ENCODE results near the gene MAGI2. TPM values are rescaled to one million over a fixed set of nuclear protein-coding genes. Genes with fewer than 3 reads are reported as not detected.
A peak's percentile ranks its signal among the peaks of the same experiment; 100 is the strongest.

Gene MAGI2
- total RNA-seq, 6 experiments from 2014 or later = 7.1 to 9.8 (median 8.5) TPM

DNA sequence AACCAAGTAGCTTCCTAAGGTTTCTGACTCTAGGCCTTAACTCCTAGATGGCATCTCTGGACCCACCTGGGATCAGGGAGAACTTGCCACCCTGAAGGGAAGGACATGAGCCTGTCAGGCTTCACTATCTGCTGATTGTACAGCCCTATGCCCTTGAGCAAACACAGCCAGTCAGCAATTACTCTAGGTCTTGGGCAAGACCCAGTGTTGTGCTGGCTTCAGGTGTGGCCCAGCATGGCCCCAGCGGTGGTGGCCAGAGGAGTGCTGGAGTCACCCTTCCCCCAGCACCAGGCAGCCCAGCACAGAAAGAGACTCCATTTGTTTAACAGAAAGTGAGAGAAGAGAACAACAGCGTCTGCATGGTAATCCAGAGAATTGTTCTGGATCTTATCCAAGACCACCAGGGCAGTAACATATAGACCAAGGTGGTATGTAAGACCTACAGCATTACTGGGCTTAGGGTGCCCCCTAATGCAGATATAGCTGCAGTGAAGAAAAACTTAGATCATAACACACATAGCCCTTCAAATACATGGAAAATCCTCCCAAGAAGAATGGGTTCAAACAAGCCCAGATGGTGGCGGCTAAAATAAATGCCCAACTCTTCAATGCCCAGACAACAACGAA lies 207.7 kb downstream of the MAGI2 start:
- H3K27ac Mint-ChIP-seq = no peak overlapping the region
- no peaks in the 10 kb centered on the region; the same call in none of the 2 replicates for H3K27me3 Mint-ChIP-seq (ENCODE audit: insufficient read depth)
- peaks cover 13% of the 10 kb centered on the region for H3K4me1 Mint-ChIP-seq (ENCODE audit: low read depth)
- no peak for DNase-seq
- peaks cover 21% of the 10 kb centered on the region for H3K36me3 Mint-ChIP-seq (ENCODE audit: low read depth)
- H3K4me3 Mint-ChIP-seq = no peak overlapping the region
- peaks cover 5% of the 10 kb centered on the region for H3K9me3 Mint-ChIP-seq
- TF ChIP-seq, protein P1, sequence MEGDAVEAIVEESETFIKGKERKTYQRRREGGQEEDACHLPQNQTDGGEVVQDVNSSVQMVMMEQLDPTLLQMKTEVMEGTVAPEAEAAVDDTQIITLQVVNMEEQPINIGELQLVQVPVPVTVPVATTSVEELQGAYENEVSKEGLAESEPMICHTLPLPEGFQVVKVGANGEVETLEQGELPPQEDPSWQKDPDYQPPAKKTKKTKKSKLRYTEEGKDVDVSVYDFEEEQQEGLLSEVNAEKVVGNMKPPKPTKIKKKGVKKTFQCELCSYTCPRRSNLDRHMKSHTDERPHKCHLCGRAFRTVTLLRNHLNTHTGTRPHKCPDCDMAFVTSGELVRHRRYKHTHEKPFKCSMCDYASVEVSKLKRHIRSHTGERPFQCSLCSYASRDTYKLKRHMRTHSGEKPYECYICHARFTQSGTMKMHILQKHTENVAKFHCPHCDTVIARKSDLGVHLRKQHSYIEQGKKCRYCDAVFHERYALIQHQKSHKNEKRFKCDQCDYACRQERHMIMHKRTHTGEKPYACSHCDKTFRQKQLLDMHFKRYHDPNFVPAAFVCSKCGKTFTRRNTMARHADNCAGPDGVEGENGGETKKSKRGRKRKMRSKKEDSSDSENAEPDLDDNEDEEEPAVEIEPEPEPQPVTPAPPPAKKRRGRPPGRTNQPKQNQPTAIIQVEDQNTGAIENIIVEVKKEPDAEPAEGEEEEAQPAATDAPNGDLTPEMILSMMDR (IDR thresholded peaks at IDR 0.05) = no peak; the same call in 1 of the 2 replicates

DNA sequence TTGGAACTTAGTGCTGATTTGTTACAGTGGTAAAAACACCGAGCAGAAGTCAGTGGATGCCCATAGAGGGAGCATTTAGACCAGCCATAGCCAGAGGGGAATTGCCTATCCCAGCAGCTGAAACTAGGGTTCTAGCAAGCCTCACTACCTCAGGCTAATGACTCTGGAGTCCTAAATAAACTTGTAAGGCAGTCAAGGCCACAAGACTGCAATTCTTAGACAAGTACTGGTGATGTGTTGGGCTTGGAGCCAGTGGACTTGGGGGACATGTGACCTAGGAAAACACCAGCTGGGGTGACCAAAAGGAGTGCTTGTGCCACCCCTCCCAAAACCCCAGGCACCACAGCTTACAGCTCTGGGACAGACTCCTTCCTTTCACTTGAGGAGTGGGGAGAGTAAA lies 209.0 kb downstream of the MAGI2 start:
- Mint-ChIP-seq H3K9me3 (peaks cover 5% of the 10 kb centered on the region), H3K4me3 (no peak overlapping the region), H3K4me1 (ENCODE audit: low read depth) (peaks cover 26% of the 10 kb centered on the region), H3K27me3 (ENCODE audit: insufficient read depth) (no peaks in the 10 kb centered on the region; the same call in none of the 2 replicates), H3K36me3 (ENCODE audit: low read depth) (peaks cover 21% of the 10 kb centered on the region), H3K27ac (no peak overlapping the region)
- TF ChIP-seq, protein P1 (IDR thresholded peaks at IDR 0.05) = no peak
- no peak for DNase-seq

DNA sequence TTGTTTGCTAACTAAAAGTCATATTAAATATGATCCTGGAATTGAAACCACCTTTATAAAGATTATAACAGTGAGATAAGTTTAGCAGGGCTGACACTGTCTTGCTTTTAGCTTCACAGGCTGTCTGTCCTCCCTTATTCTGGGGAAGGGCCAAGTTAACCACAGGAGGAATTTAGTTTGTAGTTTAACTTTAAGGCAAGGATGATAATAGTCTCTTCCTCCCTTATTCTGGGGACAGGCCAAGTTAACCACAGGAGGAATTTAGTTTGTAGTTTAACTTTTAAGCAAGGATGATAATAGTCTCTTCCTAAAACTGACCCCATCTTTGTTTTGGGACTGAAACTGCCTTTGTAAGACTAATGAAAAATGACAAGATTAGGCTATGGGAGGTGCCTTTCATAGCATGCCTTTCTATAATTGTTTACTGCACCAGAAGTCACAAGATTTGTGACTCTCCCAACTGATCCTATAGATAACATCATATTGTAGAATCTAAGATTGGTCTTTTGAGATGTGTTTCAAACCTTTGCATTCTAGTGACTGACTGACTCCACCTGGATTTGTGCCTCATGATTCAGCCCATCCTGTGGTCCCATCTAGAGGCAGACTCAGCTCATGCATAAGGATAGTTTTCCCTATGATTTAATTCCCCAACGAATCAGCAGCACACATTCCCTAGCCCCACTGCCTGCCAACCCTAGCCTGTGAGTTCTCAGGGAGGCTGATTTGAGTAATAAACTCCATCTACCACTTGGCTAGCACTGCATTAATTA lies 212.0 kb downstream of the MAGI2 start:
- H3K27me3 Mint-ChIP-seq (ENCODE audit: insufficient read depth) = no peaks in the 10 kb centered on the region; the same call in none of the 2 replicates
- H3K4me3 Mint-ChIP-seq = peak overlapping the region; percentile 55
- TF ChIP-seq, protein P1 (IDR thresholded peaks at IDR 0.05) = peak; percentile 11; the same call in 1 of the 2 replicates

DNA sequence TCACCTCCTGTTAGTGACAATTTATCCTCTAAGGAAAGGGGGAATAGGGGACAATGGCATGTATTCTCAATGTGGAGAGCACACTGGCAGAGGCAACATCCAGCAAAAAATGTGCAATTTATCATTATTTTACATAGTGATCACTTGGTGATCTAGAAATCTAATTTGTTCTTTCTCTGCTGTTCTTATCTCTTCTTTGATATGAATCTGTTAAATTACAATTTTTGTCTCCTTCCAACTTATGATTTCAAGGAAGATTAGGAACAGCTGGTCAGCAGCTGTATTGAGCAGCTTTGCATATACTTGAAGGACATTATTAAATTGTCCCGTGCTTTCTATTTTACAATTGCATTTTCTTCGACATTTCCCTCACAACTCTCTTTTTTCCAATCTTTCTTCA lies 213.1 kb downstream of the MAGI2 start:
- H3K27ac Mint-ChIP-seq = no peak overlapping the region
- H3K9me3 Mint-ChIP-seq = peaks cover 5% of the 10 kb centered on the region
- DNase-seq = no peak
- H3K27me3 Mint-ChIP-seq (ENCODE audit: insufficient read depth) = no peaks in the 10 kb centered on the region; the same call in 1 of the 2 replicates
- peaks cover 27% of the 10 kb centered on the region for H3K36me3 Mint-ChIP-seq (ENCODE audit: low read depth)
- TF ChIP-seq, protein P1 (IDR thresholded peaks at IDR 0.05) = no peak
- H3K4me1 Mint-ChIP-seq (ENCODE audit: low read depth) = peaks cover 38% of the 10 kb centered on the region
- no peak overlapping the region; the same call in 1 of the 2 replicates for H3K4me3 Mint-ChIP-seq

More for the DNA sequence above, 212.0 kb downstream of the MAGI2 start:
- Mint-ChIP-seq H3K4me1 (ENCODE audit: low read depth) (peaks cover 32% of the 10 kb centered on the region), H3K36me3 (ENCODE audit: low read depth) (peaks cover 27% of the 10 kb centered on the region), H3K9me3 (peaks cover 5% of the 10 kb centered on the region), H3K27ac (peak overlapping the region; percentile 70)
- peak; percentile 77 for DNase-seq

DNA sequence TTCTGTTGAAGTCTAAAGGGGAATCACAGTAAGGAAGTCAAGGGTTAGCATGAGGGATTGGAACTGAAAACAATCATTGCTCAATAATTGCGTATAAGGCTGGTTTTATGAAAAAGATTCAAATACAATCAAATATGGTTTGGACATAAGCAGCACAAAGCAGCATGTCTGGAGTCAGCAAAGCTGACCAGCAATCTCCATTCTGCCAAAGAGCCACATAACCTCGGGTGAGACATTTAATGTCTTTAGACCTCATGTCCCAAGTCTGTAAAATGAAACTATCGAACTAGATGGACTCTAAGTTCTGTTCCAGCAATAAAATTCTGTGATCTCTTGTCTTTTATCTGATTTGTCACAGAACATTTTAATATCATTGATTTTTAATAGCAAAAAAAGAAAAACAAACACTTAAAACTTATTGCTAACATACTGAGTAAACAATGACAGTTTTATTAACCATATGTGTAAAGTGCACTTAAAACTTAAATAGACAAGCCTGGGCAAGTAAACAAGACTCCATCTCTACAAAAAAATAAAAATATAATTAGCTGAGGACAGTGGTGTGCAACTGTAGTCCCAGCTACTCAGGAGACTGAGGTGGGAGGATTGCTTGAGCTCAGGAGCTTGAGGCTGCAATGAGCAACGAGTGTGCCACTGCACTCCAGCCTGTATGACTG lies 217.0 kb downstream of the MAGI2 start:
- no peaks in the 10 kb centered on the region for H3K27me3 Mint-ChIP-seq (ENCODE audit: insufficient read depth)
- no peak overlapping the region for H3K27ac Mint-ChIP-seq
- H3K4me3 Mint-ChIP-seq = peak overlapping the region; percentile 43; the same call in 1 of the 2 replicates
- no peaks in the 10 kb centered on the region for H3K9me3 Mint-ChIP-seq
- H3K4me1 Mint-ChIP-seq (ENCODE audit: low read depth) = peaks cover 32% of the 10 kb centered on the region
- peaks cover 15% of the 10 kb centered on the region; the same call in 1 of the 2 replicates for H3K36me3 Mint-ChIP-seq (ENCODE audit: low read depth)
- TF ChIP-seq, protein P1 (IDR thresholded peaks at IDR 0.05) = no peak
- no peak for DNase-seq

Measured in HFFc6 (cell line).